K562 (cell line): ENCODE data around the gene CYSTM1. TPM values are rescaled to one million over a fixed set of nuclear protein-coding genes. Genes with fewer than 3 reads are reported as not detected.

ENCODE experiments used
- BRCA1 ChIP-seq, 2 experiments: fragments of 450-650 bp in 1 of 2; sonication (generic) in 1 of 2; formaldehyde crosslinking in 1 of 2; IDR thresholded peaks; 2 replicates each; pipeline versions ENCODE4 v1.5.0 to v1.6.1; 2017 to 2020; ENCODE audit warnings: mild to moderate bottlenecking in 1 of 2, missing genetic modification reagents in 1 of 2
- FOXA3 ChIP-seq, 2 experiments: fragments of 450-650 bp in 1 of 2; sonication (generic) in 1 of 2; formaldehyde crosslinking; IDR thresholded peaks in 1 of 2; conservative IDR thresholded peaks in 1 of 2; 2 replicates each; pipeline versions ENCODE4 v1.4.0 to v1.8.0; 2020 to 2022; ENCODE audit warnings: mild to moderate bottlenecking in 2 of 2, missing genetic modification reagents in 1 of 2
- IFI16 ChIP-seq: fragments of 250-450 bp; sonication (Bioruptor Pico); IDR thresholded peaks from 2 replicates; pipeline ENCODE4 v2.1.2; 2022; ENCODE audit warnings: mild to moderate bottlenecking, inconsistent platforms
- JUNB ChIP-seq: fragments of 450-650 bp; formaldehyde crosslinking; conservative IDR thresholded peaks from 2 replicates; pipeline ENCODE4 v1.4.0; 2020; ENCODE audit warnings: mild to moderate bottlenecking
- KLF16 ChIP-seq: IDR thresholded peaks from 2 replicates; pipeline ENCODE4 v1.6.1; 2016; ENCODE audit warnings: antibody characterized with exemption
- L3MBTL2 ChIP-seq: fragments of 450-650 bp; IDR thresholded peaks from 2 replicates; pipeline ENCODE4 v1.6.1; 2016; ENCODE audit warnings: mild to moderate bottlenecking, moderate library complexity
- RAD21 ChIP-seq, 2 experiments: fragments of 250-450 bp in 1 of 2; fragments of 450-650 bp in 1 of 2; sonication (Bioruptor Pico) in 1 of 2; formaldehyde crosslinking in 1 of 2; IDR thresholded peaks in 1 of 2; conservative IDR thresholded peaks in 1 of 2; 2 replicates each; pipeline versions ENCODE4 v1.4.0 to v1.8.0; 2020 to 2022; ENCODE audit warnings: mild to moderate bottlenecking in 2 of 2, moderate library complexity in 1 of 2
- REST ChIP-seq, 2 experiments: fragments of 450-650 bp; formaldehyde crosslinking in 1 of 2; IDR thresholded peaks; 2 replicates each; pipeline versions ENCODE4 v1.4.0 to v1.6.1; 2014 to 2020; ENCODE audit warnings: mild to moderate bottlenecking in 2 of 2, borderline replicate concordance in 1 of 2, low read depth in 1 of 2
- SMC3 ChIP-seq: conservative IDR thresholded peaks from 2 replicates; pipeline ENCODE4 v1.6.1; 2011; ENCODE audit warnings: low read depth, low read length, improper control_type of control experiment; ENCODE audit not compliant: insufficient read depth
- SRSF7 ChIP-seq: fragments of 200-400 bp; formaldehyde crosslinking; optimal IDR thresholded peaks from 2 replicates; pipeline ENCODE3; 2017; ENCODE audit warnings: mild to moderate bottlenecking, low read depth, low read length
- TARDBP ChIP-seq: fragments of 450-650 bp; IDR thresholded peaks from 2 replicates; pipeline ENCODE4 v1.6.1; 2016
- TEAD4 ChIP-seq, 2 experiments: sonication (generic) in 1 of 2; formaldehyde crosslinking in 1 of 2; IDR thresholded peaks; 2 replicates each; pipeline versions ENCODE4 v1.6.1 to v1.8.0; 2012 to 2022; ENCODE audit warnings: borderline replicate concordance in 1 of 2, inconsistent platforms in 1 of 2, low read length in 1 of 2, mild to moderate bottlenecking in 1 of 2, missing genetic modification reagents in 1 of 2
- U2AF2 ChIP-seq: fragments of 200-400 bp; formaldehyde crosslinking; optimal IDR thresholded peaks from 2 replicates; pipeline ENCODE3; 2017; ENCODE audit warnings: low read depth, mild to moderate bottlenecking, low read length
- ZNF232 ChIP-seq: sonication (generic); formaldehyde crosslinking; IDR thresholded peaks from 2 replicates; pipeline ENCODE4 v1.8.0; 2022; ENCODE audit warnings: mild to moderate bottlenecking, missing genetic modification reagents
- ZNF699 ChIP-seq: fragments of 250-450 bp; sonication (Bioruptor Pico); IDR thresholded peaks from 2 replicates; pipeline ENCODE4 v1.8.0; 2021; ENCODE audit warnings: mild to moderate bottlenecking, moderate library complexity; ENCODE audit not compliant: insufficient replicate concordance
- ZNF717 ChIP-seq: fragments of 250-450 bp; sonication (Bioruptor Pico); IDR thresholded peaks from 2 replicates; pipeline ENCODE4 v1.5.0; 2021
- ZNF780A ChIP-seq: fragments of 250-450 bp; sonication (Bioruptor Pico); IDR thresholded peaks from 2 replicates; pipeline ENCODE4 v1.5.0; 2021; ENCODE audit warnings: mild to moderate bottlenecking
- ZNF79 ChIP-seq: fragments of 250-450 bp; sonication (Bioruptor Pico); IDR thresholded peaks from 2 replicates; pipeline ENCODE4 v1.4.0; 2020; ENCODE audit warnings: low read depth, mild to moderate bottlenecking, moderate library complexity
- polyA plus RNA-seq, 8 experiments: library from polyadenylated mRNA; depleted of rRNA in 4 of 8; stranded (reverse) in 5 of 8; unstranded in 3 of 8; fragments of >200 nt; fragmentation: Nextera tagmentation in 2 of 8; fragmentation: Illumina TruSeq in 1 of 8; extraction: Ambion mirVana in 2 of 8; extraction: Trizol in 1 of 8; gene quantifications; 2 replicates each; pipeline versions ENCODE4 v1.2.1 to v1.2.3, GENCODE V29; 2011 to 2014; ENCODE audit warnings: inconsistent platforms in 1 of 8, missing spikeins in 1 of 8
- total RNA-seq, 7 experiments: library from RNA; depleted of rRNA in 6 of 7; stranded (reverse); fragments of >200 nt in 6 of 7; fragmentation: Illumina TruSeq in 2 of 7; extraction: Trizol in 2 of 7; gene quantifications; 2 replicates each; pipeline versions ENCODE4 v1.2.1 to v1.2.3, GENCODE V29; 2011 to 2021; ENCODE audit warnings: low replicate concordance in 1 of 7
- TF ChIP-seq, protein P1 (sequence below): fragments of 450-650 bp; conservative IDR thresholded peaks from 2 replicates; pipeline ENCODE4 v1.6.1; 2016; ENCODE audit warnings: missing genetic modification characterization, low read depth, mild to moderate bottlenecking, missing compliant biosample characterization, moderate library complexity

CYSTM1 gene
- total and polyA plus RNA-seq, 9 of the 15 experiments (the other 6 are each of a cell fraction or from before 2014, with no cell fraction given), result 76.1 to 422 (median 108) TPM

- TF ChIP-seq REST (IDR thresholded peaks at IDR 0.05; ENCODE audit: borderline replicate concordance), result peak; percentile 52; the same call in 1 of the 2 replicates
- TF ChIP-seq REST (CRISPR knock-in tag; IDR thresholded peaks at IDR 0.05; ENCODE audit: low read depth), result no peak
- TF ChIP-seq JUNB (CRISPR knock-in tag), result no peak
- TF ChIP-seq IFI16 (CRISPR knock-in tag), result no peak
- TF ChIP-seq SMC3, result peak; percentile 61
- no peak for TF ChIP-seq ZNF699 (CRISPR knock-in tag)
- TF ChIP-seq ZNF232 (CRISPR knock-in tag), result no peak
- TF ChIP-seq ZNF79 (CRISPR knock-in tag), result no peak
- no peak for TF ChIP-seq BRCA1 (IDR thresholded peaks at IDR 0.05)
- no peak for TF ChIP-seq BRCA1 (CRISPR knock-in tag; IDR thresholded peaks at IDR 0.05)
- TF ChIP-seq, protein P1, sequence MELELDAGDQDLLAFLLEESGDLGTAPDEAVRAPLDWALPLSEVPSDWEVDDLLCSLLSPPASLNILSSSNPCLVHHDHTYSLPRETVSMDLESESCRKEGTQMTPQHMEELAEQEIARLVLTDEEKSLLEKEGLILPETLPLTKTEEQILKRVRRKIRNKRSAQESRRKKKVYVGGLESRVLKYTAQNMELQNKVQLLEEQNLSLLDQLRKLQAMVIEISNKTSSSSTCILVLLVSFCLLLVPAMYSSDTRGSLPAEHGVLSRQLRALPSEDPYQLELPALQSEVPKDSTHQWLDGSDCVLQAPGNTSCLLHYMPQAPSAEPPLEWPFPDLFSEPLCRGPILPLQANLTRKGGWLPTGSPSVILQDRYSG (tag), result no peak
- TF ChIP-seq ZNF717, result no peak
- no peak for TF ChIP-seq SRSF7
- TF ChIP-seq TARDBP, result no peak
- no peak for TF ChIP-seq TEAD4 (IDR thresholded peaks at IDR 0.05; ENCODE audit: low read length)
- no peak for TF ChIP-seq TEAD4 (CRISPR knock-in tag; IDR thresholded peaks at IDR 0.05; ENCODE audit: borderline replicate concordance)
- TF ChIP-seq KLF16, result no peak
- TF ChIP-seq ZNF780A, result no peak
- TF ChIP-seq RAD21 (CRISPR knock-in tag; conservative IDR thresholded peaks at IDR 0.05 in 1 of 2, IDR thresholded peaks at IDR 0.05 in 1 of 2), result peak; percentile 48 to 70
- no peak for TF ChIP-seq FOXA3 (CRISPR knock-in tag; conservative IDR thresholded peaks at IDR 0.05 in 1 of 2, IDR thresholded peaks at IDR 0.05 in 1 of 2)
- TF ChIP-seq L3MBTL2, result no peak
- TF ChIP-seq U2AF2, result no peak
Observed at GRCh38 chr5:140239939-140240700, 65.1 kb downstream of the CYSTM1 start (continued).
